DMS79 (cell line): ENCODE data around the gene PSD4.

ENCODE experiments used
- DNase-seq: peaks from one replicate; lab custom pipeline; 2025; lab: John Stamatoyannopoulos, UW

Gene PSD4

DNA sequence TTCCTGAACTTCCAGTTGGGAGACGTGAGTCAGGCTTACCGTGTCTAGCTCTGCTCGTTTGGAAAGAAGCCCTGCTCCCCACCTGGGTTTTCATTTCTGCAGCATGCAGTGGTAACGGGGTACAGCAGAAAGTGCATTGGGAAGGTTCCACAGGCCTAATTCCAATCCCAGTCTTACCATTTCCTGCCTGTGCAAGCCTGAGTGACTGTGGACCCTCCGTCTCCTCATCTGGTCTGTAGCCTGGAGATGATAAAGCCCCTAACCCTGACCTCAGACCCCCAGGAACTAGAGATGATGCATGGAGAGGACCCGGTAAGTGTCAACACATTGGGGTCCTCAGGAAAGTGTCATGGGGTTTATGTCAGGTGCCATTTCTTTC lies 5.8 kb upstream of the PSD4 start:
- no peak for DNase-seq

DNA sequence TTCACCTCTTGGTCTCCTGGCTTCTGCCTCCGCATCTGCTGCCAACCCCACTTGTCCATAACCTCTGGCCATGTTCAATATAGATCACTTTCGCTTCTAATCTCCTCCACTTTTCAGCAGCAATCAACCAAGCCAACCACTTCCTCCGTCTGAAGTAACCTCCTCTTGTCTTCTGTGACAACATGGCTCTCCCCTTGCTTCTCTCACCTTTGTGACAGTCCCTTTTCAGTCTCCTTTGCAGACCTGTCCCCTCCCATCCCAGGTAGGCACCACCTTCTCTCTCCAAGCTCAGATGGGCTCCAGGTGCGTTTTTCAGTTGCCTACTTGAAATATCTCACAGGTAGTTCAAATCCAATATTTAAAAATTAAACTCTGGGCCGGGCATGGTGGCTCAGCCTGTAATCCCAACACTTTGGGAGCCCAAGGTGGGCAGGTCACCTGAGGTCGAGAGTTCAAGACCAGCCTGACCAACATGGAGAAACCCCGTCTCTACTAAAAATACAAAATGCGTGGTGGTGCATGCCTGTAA lies 4.7 kb upstream of the PSD4 start:
- no peak for DNase-seq

DNA sequence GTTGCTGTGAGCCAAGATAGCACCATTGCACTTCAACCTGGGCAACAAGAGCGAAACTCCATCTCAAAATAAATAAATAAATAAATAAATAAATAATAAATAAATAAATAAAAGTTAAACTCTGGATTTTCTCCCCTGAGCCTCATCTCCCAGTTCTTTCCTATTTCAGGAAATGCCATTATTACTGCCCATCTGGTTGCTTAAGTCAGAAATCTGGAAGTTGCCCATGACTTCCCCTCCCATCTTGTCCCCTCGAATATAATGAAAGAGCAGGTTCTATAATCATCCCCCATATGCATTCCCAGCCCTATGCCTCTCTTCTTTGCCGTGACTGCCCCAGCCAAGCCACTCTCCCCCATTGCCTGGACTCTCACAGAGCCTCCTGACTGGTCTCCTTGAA lies 4.2 kb upstream of the PSD4 start:
- DNase-seq: no peak

DNA sequence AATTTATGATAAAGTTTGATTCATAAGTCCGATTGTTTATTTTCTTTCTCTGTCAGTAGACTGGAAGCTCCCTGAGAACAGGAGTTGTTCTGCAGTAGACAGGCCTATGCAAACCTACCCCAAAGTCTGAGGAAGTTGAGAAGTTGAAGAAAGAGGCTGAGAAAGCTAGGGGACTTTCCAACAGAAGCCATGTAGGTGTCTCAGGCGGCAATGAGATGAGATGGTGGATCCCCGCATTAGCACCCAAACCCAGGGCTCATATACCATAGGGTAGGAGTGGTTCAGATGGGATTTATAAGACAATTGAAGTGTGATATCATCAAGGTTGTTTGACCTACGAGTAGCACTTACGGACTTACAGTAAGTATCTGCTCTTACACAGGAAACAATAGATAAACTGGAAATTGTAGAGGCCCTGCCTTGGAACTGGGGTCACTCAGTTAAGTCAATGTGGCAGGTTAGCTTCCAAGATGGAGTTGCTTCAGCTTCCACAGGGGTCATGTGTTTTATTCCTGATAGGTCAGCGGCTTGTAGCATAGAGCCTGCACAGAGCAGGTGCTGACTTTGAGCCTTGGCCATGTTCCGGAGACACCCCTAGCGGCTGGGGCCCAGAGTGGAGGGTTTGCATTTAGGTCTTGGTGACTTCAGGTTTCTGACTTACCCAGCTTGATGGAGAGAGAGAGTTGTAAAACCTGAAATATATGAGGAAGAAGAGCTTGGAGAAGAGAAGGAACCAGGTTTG lies 2.3 kb upstream of the PSD4 start:
- DNase-seq: no peak

DNA sequence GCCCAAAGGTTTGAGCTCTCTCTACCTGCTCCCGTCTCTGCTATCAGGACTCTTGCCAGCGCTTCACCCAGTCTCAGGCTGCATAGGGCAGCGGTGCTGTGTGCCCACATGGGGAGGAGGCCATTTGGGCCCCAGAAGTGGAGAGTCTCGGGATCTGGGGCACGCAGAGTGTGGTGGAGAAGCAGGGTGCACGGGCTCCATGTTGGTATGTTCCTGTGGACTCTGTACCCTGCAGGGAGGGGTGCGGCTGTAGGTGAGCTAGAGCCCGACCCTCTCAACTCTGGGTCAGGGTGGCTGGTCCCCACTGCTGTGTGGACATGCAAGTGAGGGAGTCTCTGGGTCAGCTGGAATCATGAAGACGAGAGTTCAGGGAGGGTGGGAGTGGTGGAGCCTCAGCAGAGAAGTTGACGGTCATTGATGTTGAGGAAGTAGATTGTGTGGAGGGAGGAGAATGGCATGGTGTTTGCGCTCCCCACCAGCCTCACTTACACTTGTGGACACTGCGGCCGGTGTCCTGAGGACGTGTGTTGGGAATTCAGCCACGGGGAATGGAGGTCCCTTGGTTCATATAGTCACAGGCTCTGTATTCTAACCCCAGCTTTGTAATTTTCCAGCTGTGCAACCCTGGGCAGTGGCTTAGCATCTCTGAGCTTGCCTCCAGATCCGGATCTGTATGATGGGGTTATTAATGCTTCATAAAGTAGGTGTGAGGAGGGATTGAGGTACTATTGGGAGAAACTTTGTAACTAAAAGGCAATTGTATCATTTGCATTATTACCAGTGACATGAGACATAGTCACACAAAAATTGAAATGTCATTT lies 840 bp upstream of the PSD4 start:
- DNase-seq: no peak

DNA sequence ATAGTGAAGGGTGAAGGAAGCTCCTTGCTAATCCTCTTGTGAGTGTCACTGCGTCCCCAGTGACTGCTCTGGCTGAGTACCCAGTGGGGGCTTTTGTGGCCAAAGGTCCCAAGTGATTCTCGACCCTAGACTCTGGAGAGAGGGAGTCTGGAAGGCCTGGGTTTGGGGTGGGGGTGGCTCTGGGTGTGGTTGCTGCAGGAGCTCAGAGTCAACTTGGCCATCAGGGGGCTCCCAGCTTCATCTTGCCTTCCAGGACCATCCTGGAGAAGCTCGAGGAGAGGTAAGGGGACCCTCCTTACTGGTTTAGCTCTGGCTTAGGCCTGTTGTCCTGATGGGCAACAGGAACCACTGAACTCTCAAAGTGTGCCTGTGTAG lies 592 bp downstream of the PSD4 start:
- no peak for DNase-seq

DNA sequence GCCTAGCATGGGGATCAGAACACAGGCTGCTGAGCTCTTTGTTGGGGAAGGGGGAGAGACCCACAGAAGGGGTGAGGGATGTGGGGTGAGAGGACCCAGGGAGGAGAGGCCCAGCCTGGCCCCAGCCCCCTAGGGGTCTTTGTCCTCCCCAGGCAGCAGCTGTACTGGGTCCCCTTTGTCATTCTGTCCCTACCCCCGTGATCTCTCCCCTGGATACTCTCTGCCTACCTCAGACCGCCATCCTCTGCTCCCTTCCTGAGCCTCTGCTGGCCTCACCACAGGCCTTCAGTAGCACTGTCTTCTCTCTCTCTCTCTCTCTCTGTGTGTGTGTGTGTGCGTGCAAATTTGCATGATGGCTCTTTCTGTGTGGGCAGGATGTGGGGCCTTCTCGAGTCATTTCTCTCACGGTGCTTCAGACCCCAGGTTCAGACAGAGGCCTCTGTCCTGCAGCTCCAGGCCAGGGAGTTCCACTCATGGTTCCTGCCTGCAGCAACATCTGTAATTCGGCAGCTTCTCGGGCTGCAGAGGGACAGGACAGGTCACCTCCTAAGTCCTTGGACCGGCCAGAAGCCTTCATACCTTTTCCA lies 1.4 kb downstream of the PSD4 start:
- no peak for DNase-seq

DNA sequence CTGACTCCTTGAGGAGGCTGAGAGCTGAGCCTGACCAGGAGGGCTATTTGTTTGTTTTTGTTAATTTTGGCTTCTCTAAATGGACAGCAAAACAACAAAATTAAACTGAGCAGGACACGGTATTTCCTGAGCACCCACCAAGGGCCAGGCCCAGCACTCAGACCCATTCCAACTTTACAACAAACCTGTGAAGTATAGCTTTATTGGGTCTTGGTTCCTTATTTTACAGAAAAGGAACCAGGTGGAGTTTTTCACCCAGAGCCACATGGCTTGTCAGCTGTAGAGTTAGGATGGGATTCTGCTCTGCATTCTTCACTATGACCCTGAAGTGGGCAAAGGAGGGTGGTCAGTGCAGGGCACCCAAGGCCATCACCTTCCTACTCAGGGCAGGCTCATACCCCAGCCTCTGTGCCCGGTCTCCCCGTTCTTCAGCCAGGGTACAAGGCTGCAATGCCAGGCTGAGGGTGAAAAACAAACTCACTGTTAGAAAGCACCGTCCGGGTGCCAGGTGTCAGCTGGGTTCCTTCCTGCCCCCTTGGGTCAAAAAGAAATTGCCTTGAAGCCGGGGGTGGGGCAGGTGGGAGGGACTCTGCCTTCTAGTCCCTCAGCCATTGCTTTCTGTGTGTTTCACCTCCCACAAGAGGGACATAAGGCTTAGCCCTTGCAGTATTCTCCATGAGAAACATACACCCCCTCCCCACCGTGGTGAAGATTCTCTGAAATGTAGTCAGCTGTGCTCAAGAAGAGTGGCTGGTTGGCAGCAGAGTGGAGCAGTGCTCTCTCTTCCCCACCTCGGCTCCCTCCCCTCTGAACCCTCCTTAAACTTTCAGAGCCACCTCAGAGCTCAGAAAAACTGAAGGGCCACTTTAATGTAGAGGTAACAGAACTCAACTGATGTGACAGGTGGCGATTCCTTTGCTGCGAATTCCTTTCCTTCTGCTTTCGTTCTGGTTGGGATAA lies 2.2 kb downstream of the PSD4 start:
- no peak for DNase-seq

DNA sequence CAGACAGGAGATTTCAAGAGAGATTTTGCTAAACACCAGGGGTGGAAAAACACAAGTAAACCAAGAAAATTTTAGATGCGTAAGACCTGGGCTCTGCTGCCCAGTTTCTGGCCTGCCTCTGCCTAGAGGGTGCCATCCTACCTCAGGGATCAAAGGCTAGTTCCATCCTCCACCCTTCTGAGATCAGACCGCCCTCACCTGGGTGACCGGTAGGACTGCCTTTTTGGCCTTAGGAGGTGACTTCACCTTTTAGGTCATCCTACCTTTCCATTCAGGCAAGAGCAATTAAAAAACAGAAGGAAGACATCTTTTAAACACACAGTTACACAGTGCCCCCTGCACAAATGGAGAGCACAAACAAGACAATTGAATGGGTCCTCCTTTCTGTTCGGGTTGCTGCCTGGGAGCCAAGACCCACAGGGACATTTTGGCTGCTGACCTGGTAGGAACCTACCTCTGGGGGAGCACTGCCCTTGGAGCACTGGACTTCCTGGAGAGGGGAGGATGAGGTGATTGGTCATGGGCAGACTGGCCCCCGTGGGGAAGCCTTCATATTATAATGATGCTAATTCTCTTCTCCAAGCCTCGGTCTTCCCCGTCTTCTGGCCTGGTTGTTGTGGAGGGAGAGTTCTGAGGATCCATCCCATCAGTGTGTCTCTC lies 3.1 kb downstream of the PSD4 start:
- DNase-seq: no peak

DNA sequence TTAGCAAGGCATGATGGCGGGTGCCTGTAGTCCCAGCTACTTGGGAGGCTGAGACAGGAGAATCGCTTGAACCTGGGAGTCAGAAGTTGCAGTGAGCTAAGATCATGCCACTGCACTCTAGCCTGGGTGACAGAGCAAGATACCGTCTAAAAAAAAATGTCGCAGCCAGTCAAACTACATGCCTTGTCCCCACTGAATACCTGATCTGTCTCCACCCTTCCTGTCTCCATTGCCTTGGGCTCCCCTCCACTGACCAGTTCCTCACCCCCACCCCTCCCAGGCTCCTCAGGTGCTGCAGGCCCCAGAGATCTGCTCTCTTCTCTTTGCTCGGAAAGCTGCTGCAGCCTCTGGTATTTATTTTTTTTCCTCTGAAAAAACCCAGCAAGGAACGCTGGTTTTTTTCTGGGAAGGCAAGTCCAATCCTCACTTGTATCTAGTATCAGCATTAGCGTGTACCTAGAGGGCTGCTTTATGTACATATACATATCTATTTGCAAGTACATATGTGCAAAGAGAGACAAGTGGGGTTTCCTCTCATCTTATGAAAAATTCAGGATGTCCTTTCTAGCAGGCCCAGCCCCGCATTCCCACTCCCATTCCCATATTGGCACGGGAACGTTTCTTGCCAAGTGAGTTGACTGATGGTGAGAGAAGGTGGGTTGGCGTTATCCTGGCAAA lies 4.4 kb downstream of the PSD4 start:
- DNase-seq: no peak

DNA sequence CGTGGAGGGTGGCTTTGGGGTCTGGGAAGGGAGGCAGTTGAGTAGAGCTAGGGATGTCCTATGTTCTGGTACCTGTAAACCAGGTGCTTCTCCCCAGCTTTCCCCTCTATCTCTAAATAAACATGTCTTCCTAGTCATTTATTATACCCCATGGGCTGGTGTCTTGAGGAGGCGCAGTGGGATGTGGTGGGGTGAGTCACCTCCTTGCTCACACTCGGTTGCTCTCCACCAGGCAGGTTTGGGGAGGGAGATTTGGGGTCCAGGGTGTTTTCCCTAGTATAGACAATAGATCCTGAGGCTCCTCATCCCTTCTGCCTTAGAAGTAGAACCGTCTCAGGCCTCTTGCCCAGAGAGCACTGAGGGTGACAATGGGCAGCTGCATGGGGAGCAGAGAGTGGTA lies 5.1 kb downstream of the PSD4 start:
- no peak for DNase-seq

DNA sequence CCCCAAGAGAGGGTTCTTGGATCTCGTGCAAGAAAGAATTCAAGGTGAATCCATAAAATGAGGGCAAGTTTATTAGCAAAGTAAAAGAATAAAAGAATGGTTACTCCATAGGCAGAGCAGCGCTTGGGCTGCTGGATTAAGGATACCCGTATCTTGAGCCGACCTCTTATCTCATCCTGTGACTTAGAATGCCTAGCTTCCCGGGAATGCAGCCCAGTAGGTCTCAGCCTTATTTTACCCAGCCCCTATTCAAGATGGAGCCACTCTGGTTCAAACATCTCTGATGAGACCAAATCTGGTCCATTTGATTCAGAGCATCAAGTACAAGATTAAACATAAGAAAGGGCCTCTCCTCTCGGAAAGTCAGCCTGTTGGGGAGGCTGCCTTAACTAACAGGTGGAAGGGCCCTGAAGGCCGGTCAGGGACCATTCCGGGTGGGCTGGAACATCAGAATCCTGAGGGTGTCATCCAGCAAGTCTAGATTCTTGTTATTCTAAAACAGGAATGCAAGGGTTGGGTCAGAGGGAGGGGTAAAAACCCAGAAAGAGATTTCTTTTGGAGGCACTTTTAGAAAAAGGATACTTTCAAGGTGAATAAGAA lies 5.8 kb downstream of the PSD4 start:
- no peak for DNase-seq

DNA sequence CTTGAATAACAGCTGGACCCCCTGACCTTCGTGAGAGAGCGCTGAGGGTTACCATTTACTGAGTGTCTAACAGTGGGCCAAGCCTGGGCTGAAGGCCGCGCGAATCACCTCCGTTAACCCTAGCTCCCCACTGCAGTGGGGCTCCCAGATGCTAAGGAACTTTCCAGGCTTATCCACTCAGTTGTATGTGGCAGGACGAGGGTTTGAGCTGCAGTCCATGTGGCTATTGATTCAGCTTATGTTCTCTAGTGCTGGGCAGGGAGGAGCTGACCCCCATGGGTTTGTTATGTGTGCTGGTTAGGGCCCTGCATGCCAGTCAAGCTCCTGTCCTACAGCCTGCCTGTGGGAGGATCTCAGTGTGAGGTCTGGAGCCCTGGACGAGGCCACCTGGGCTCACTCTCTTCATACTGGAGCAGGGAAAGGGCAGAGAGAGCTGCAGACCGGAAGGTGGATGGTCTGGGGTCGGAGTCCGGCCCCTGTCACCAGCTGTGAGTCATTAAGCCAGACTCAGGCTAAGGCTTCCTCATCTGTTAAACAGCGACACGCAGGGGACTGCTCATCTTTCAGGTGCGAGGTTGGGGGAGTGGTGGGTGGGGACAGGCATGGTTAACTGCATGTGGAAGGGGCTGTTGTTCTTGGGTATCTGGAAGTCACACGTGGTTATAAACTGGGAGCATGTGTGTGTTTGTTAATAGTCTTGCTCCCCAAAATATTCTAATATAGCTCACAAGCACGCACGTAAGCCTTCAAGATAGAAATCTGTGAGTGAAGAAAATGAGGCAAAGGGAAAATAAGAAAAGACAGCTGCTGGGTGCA lies 6.6 kb downstream of the PSD4 start:
- DNase-seq: no peak

DNA sequence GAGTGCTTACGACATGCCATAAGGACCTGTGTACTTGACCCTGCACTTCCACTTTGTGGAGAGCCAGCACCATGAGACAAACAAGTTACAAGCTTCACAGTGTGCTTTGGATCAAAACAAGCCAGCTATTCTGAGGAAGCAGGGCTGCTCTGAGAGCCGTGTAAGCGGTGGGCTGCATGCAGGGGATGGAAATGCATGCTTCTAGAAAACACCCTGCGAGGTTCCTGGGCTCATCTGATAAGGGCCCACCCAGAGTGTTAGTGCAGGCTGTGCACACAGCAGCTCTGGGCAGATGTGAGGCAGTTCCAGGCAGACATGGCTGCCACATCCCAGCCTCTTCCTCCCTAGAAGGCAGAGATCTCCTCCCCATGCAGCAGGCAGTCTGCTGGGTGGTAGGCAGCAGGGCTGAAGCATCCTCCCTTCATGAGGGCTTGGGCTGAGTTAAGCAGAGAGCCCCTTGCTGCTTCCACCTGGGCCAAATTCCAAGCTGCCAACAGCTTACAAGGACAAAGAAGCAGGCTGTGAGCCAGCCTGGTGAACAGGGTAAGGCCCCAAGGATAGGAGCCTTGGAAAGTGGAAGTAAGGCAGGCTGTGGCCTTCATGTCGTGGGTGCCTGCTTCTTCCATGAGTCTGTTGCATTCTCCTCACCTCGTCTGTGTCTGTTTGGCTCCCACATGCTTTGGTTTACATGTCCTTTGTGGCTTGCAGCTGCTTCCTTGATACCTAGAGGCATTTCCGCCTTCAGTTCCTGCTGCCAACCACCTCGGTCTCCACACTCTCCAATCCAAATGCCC lies 7.7 kb downstream of the PSD4 start:
- peak; percentile 7 for DNase-seq

DNA sequence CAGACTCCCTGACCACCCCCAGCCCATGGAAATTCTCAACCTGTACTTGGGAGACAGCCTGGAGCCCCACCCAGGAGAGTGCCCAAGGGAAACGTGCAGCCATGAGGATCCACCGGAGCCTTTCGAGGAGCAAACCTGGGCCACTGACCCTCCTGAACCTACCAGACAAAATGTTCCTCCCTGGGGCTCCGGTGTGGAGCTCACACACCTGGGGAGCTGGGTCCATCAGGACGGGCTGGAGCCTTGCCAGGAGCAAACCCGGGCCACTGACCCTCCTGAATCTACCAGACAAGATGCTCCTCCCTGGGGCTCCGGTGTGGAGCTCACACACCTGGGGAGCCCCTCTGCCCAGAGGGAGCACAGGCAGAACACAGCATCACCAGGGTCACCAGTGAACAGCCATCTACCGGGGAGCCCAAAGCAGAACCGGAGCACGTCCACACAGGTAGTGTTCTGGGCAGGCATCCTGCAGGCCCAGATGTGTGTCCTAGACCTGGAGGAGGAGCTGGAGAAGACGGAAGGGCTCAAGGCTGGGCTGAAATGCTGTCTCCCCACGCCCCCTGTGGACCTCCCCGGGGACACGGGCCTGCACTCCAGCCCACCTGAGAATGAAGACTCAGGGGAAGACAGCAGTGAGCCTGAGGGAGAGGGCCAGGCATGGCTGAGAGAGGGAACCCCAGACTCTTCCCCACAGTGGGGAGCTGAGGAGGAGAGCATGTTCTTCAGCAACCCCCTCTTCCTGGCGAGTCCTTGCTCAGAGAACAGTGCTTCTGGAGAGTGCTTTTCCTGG lies 8.9 kb downstream of the PSD4 start:
- no peak for DNase-seq

DNA sequence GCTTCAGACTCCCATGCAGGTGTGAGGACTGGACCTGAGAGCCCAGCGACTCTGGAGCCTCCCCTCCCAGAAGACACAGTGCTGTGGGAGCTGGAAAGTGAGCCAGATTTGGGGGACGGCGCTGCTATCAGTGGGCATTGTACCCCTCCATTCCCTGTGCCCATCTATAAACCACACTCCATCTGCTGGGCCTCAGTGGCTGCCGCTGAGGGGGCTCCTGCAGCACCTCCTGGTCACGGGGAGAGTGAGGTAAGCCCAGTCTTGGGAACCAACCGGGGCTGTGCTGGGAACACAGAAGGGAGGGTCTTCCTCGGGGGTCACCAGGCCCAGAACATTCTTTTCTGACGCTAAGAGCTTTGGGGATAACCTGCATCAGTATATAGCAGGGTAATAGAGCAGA lies 9.5 kb downstream of the PSD4 start:
- DNase-seq: no peak

DNA sequence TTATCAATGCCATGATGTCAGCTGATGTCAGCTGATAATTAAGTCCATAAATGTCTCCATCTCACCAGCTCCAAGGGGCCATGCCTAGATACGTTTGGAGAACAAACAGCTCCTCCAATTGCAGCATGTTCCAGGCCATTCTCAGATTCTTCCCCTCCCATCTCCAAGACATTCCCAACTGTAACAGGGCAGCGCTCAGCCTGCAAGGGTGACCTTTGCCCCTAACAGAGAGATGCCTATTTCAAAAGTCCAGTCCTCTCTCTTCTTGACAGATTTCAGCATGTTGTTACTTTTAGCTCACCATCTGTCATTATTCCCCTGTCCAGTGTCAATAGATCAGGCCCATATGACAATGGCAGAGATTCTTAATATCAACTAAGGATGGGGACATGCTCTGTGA lies 9.9 kb downstream of the PSD4 start:
- no peak for DNase-seq
